Mesothelial cell of epicardium (in vitro differentiated cells): ENCODE measurements around the gene EML6. TPM values are rescaled to one million over a fixed set of nuclear protein-coding genes. Genes with fewer than 3 reads are reported as not detected.

ENCODE experiments used
- DNase-seq, 2 experiments: peaks; one replicate each; pipeline ENCODE4 v3.0.0; 2021; ENCODE audit warnings: low spot score in 2 of 2; ENCODE audit not compliant: unreplicated experiment in 2 of 2
- H3K27ac Mint-ChIP-seq: 2 replicates; pipeline ENCODE4 v1.8.0; 2021; ENCODE audit warnings: mixed read lengths
- H3K27me3 Mint-ChIP-seq: 2 replicates; pipeline ENCODE4 v1.8.0; 2021; ENCODE audit warnings: low read depth, mixed read lengths
- H3K36me3 Mint-ChIP-seq: 2 replicates; pipeline ENCODE4 v1.8.0; 2021; ENCODE audit warnings: mixed read lengths
- H3K4me1 Mint-ChIP-seq: 2 replicates; pipeline ENCODE4 v1.8.0; 2021; ENCODE audit warnings: mixed read lengths
- H3K4me3 Mint-ChIP-seq: 2 replicates; pipeline ENCODE4 v1.8.0; 2021; ENCODE audit warnings: mild to moderate bottlenecking, moderate library complexity, mixed read lengths
- H3K9me3 Mint-ChIP-seq: 2 replicates; pipeline ENCODE4 v1.8.0; 2021; ENCODE audit warnings: mixed read lengths
- CTCF ChIP-seq: fragments of 200-600 bp; sonication (generic); IDR thresholded peaks from one replicate; pipeline ENCODE4 v1.5.0; 2021; ENCODE audit warnings: antibody characterized with exemption; ENCODE audit not compliant: unreplicated experiment
- total RNA-seq: library from RNA; stranded (reverse); gene quantifications from 3 replicates; pipeline ENCODE4 v1.2.1, GENCODE V29; 2021

The EML6 gene
- total RNA-seq, 1 donor from 2014 or later = 2.3 TPM

- no peak for DNase-seq
- Mint-ChIP-seq H3K4me3 (no peak overlapping the region), H3K27ac (no peak overlapping the region), H3K27me3 (no peaks in the 10 kb centered on the region), H3K36me3 (peaks cover 4% of the 10 kb centered on the region), H3K9me3 (no peaks in the 10 kb centered on the region), H3K4me1 (peaks cover 30% of the 10 kb centered on the region)
- no peak for TF ChIP-seq CTCF
These were observed 272.1 kb downstream of the EML6 start for GRCh38 chr2:54995553-54995952.

GRCh38 chr2:54997826-54998225 lies 274.4 kb downstream of the EML6 start:
- DNase-seq = no peak
- Mint-ChIP-seq H3K27ac (no peak overlapping the region), H3K4me3 (no peak overlapping the region), H3K36me3 (peaks cover 4% of the 10 kb centered on the region), H3K4me1 (peaks cover 36% of the 10 kb centered on the region), H3K9me3 (no peaks in the 10 kb centered on the region), H3K27me3 (no peaks in the 10 kb centered on the region)
- TF ChIP-seq CTCF = no peak

GRCh38 chr2:54999182-54999581 lies 275.7 kb downstream of the EML6 start:
- H3K4me1 Mint-ChIP-seq = peaks cover 35% of the 10 kb centered on the region
- H3K4me3 Mint-ChIP-seq = no peak overlapping the region
- no peak for DNase-seq

GRCh38 chr2:55000341-55000740 lies 276.9 kb downstream of the EML6 start:
- H3K27me3 Mint-ChIP-seq = no peaks in the 10 kb centered on the region
- peaks cover 4% of the 10 kb centered on the region for H3K36me3 Mint-ChIP-seq
- peak overlapping the region; percentile 15 for H3K27ac Mint-ChIP-seq
- H3K9me3 Mint-ChIP-seq = no peaks in the 10 kb centered on the region
- H3K4me1 Mint-ChIP-seq = peaks cover 31% of the 10 kb centered on the region
- DNase-seq = no peak
- no peak for TF ChIP-seq CTCF
- no peak overlapping the region for H3K4me3 Mint-ChIP-seq

More at GRCh38 chr2:54999182-54999581, 275.7 kb downstream of the EML6 start:
- H3K9me3 Mint-ChIP-seq = no peaks in the 10 kb centered on the region
- no peak for TF ChIP-seq CTCF
- peaks cover 4% of the 10 kb centered on the region for H3K36me3 Mint-ChIP-seq
- no peaks in the 10 kb centered on the region for H3K27me3 Mint-ChIP-seq
- peak overlapping the region; percentile 54 for H3K27ac Mint-ChIP-seq

- H3K9me3 Mint-ChIP-seq = no peaks in the 10 kb centered on the region
- H3K27ac Mint-ChIP-seq = peak overlapping the region; percentile 1
- no peak overlapping the region for H3K4me3 Mint-ChIP-seq
- peaks cover 39% of the 10 kb centered on the region for H3K4me1 Mint-ChIP-seq
- TF ChIP-seq CTCF = no peak
- no peaks in the 10 kb centered on the region for H3K36me3 Mint-ChIP-seq
- no peak for DNase-seq
- no peaks in the 10 kb centered on the region for H3K27me3 Mint-ChIP-seq
These were observed 278.3 kb downstream of the EML6 start for GRCh38 chr2:55001716-55002115.
